Left cardiac atrium (tissue), 4 donors: ENCODE data around the gene FST. TPM values are rescaled to one million over a fixed set of nuclear protein-coding genes. Genes with fewer than 3 reads are reported as not detected.

Experiments used
- ATAC-seq, 2 donors: fragments of 200-7000 bp; cut with Tn5 transposase; one replicate each; pipeline ENCODE4 v1.9.1; 2020; ENCODE audit warnings: mild to moderate bottlenecking in 2 of 2, moderate library complexity in 2 of 2
- DNase-seq: peaks from one replicate; pipeline ENCODE4 v3.0.0-alpha.2; 2020
- intact Hi-C, 2 donors: fragments of 100-400 bp; cut with DNase I; formaldehyde crosslinking; loops; one replicate each; pipeline versions ENCODE4 v1.14.1 to v1.15.1; 2022 to 2023
- total RNA-seq, 2 donors: library from RNA; stranded (reverse); fragmentation: NEBNext Ultra II Directional; extraction: Animal tissue kit (Norgen Biotek cat#: 25700); gene quantifications; one replicate each; pipeline ENCODE4 v1.2.1, GENCODE V29; 2021
- donor health status: DM: no; HTN: yes; CAD: no.
- donor health status: DM: no; HTN: yes; CAD: no; lungs with severe emphysema.
- donor health status: DM: yes; HTN: yes; CAD: no.
- donor health status: Dilated cardiomyopathy.

The FST gene
- total RNA-seq, 2 donors from 2014 or later: 2.0 to 10.5 TPM

- DNase-seq (no peak), ATAC-seq (no peak)
- intact Hi-C loops: no loop called here
These were observed 23.3 kb downstream of the FST start for GRCh38 chr5:53503562-53504218.

- DNase-seq (no peak), ATAC-seq (no peak)
- intact Hi-C loops: no loop called here
These were observed 26.6 kb downstream of the FST start for GRCh38 chr5:53507013-53507412.

GRCh38 chr5:53508125-53508524 lies 27.7 kb downstream of the FST start:
- intact Hi-C loops: no loop called here
- DNase-seq: no peak
- ATAC-seq: no peak

- no peak for DNase-seq
- intact Hi-C loops: no loop called here
- no peak for ATAC-seq
These were observed 32.1 kb downstream of the FST start for GRCh38 chr5:53512539-53512938.

GRCh38 chr5:53515988-53516387 lies 35.6 kb downstream of the FST start:
- ATAC-seq (no peak), DNase-seq (no peak)
- intact Hi-C loops: no loop called here

GRCh38 chr5:53520813-53521212 lies 40.4 kb downstream of the FST start:
- no peak for DNase-seq
- intact Hi-C loops: no loop called here
- ATAC-seq: no peak

Other genes starting within 250 kb of the FST start
- gene NDUFS4, start 80.0 kb downstream of the FST start, total RNA-seq: 100 to 1,000 TPM; 114 to 136 TPM